AG10803 (cell line): Measurements from ENCODE around the gene CDADC1.

Experiments
- DNase-seq: peaks from one replicate; pipeline ENCODE4 v3.0.0; 2010; ENCODE audit warnings: low read depth
- H3K4me3 ChIP-seq: 2 replicates; pipeline ENCODE4 v1.5.1; 2011; ENCODE audit warnings: mild to moderate bottlenecking, low read length, control low read depth
- TF ChIP-seq, protein P1 (sequence below): conservative IDR thresholded peaks from 2 replicates; pipeline ENCODE4 v1.5.1; 2011; ENCODE audit warnings: mild to moderate bottlenecking, low read length, control low read depth, inconsistent platforms

Gene CDADC1

GRCh38 chr13:49298903-49299605 lies 51.3 kb downstream of the CDADC1 start:
- DNase-seq: no peak
- TF ChIP-seq, protein P1, sequence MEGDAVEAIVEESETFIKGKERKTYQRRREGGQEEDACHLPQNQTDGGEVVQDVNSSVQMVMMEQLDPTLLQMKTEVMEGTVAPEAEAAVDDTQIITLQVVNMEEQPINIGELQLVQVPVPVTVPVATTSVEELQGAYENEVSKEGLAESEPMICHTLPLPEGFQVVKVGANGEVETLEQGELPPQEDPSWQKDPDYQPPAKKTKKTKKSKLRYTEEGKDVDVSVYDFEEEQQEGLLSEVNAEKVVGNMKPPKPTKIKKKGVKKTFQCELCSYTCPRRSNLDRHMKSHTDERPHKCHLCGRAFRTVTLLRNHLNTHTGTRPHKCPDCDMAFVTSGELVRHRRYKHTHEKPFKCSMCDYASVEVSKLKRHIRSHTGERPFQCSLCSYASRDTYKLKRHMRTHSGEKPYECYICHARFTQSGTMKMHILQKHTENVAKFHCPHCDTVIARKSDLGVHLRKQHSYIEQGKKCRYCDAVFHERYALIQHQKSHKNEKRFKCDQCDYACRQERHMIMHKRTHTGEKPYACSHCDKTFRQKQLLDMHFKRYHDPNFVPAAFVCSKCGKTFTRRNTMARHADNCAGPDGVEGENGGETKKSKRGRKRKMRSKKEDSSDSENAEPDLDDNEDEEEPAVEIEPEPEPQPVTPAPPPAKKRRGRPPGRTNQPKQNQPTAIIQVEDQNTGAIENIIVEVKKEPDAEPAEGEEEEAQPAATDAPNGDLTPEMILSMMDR: no peak
- H3K4me3 ChIP-seq: no peak overlapping the region

GRCh38 chr13:49300276-49300675 lies 52.6 kb downstream of the CDADC1 start:
- no peak for DNase-seq
- TF ChIP-seq, protein P1: no peak
- H3K4me3 ChIP-seq: no peak overlapping the region

DNA sequence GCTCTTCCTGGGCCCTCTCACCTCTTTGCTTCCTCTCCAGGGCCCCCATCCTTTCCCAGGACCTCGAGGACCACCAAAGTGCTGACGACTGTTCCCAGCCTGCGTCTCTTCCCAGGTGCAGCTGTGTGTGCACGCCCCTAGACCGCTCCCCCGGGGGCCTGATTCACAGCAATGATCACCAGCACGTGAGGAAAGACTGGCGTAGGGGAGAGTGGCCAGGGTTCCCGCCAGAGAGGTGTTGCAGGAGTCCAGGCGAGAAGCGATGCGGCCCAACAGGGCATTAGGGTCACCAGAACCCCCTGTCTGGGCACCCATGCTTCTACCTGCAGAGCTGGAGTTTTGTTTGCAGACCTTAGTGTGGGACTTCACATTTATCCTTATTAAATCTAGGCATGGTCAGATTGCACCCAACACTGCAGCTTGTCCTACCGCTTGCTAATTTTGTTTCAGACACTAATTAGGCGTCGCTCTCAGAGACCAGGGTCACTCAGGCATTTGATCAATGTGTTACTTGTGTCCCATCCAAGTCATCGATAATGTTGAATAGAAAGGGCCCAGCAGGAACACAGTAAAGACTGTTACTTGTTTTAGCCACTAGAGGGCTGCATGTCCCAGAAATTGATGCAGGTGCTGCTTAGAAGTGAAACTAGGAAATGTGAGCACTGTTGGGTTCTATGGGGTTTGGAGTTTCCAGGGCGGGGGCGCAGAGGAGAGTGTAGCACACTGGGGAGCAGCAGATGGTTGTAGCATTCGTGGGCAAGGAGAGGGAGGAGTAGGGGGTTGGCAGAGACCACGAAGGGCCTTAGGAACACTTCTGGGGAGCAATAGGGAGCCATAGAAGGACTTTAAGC lies 53.2 kb downstream of the CDADC1 start:
- peak; percentile 71 for DNase-seq
- peak overlapping the region; percentile 43 for H3K4me3 ChIP-seq
- TF ChIP-seq, protein P1: peak; percentile 91

DNA sequence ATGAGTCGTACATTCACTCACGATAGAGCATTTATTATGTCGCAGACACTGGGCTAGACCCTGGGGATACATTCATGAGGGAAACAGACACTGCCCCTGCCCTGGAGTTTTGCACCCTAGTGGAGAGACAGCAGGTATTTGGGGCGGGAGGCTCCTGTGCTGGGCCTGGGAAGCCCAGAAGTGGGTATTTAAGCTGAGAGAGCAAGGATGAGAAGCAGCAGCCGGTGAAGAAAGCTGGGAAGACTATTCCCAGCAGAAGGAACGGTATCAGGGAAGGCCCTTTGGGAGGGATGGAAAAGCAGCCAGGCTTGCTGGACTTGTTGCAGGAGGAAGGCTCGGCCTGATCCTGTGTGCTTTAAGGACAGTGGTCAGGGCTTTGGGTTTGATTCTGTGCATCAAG lies 54.5 kb downstream of the CDADC1 start:
- no peak overlapping the region for H3K4me3 ChIP-seq
- DNase-seq: no peak
- TF ChIP-seq, protein P1: 0 out of 2 replicates have a peak, but pooled peaks have one; percentile 0

DNA sequence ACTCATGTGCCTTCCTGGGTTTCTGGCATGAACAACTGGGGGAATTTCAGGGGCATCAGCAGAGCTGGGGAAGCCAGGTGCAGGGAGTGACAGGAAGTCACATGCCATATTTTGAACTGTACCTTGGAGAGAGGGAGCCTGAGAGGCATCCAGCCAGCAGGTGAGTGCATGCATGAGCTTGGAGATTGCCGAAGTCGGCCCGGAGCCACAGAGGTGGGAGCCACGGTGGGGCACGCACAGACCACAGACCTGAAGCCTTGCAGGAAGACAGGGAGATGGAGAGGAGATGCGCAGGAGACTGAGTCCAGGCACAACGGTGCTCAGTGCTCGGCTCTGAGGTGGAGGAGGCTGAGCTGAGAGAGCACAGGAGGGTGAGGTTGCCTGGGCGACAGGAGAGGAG lies 55.1 kb downstream of the CDADC1 start:
- H3K4me3 ChIP-seq: no peak overlapping the region
- no peak for DNase-seq
- TF ChIP-seq, protein P1: no peak

GRCh38 chr13:49303533-49304252 lies 56.0 kb downstream of the CDADC1 start:
- TF ChIP-seq, protein P1: no peak
- no peak for DNase-seq
- no peak overlapping the region for H3K4me3 ChIP-seq
